ENCODE measurements around the gene ATN1. TPM values are rescaled to one million over a fixed set of nuclear protein-coding genes. Genes with fewer than 3 reads are reported as not detected.

The ATN1 gene
- total and polyA plus RNA-seq, 2 of the 8 experiments (the other 6 are each of a cell fraction or from before 2014, with no cell fraction given), result 20.6 to 73.4 TPM

GRCh38 chr12:6914947-6915788 is 12.6 kb upstream of the ATN1 start:
- peak overlapping the region; percentile 7 for H4K91ac ChIP-seq (replicated peaks; ENCODE audit: insufficient read length, low read length)
- peak overlapping the region; percentile 40 for H3K4ac ChIP-seq (replicated peaks; ENCODE audit: insufficient read length, low read depth, low read length)
- H3K23ac ChIP-seq (ENCODE audit: insufficient read length), result no peak overlapping the region
- no peak overlapping the region for H3K56ac ChIP-seq (replicated peaks; ENCODE audit: insufficient read length, low read depth, low read length)
- H3K27me3 ChIP-seq (replicated peaks in 1 of 4; ENCODE audit: control insufficient read depth in 3 of 4, extremely low read depth in 1 of 4, insufficient read depth in 3 of 4, low read length in 3 of 4), result no peaks in the 10 kb centered on the region
- no peak overlapping the region for H2BK5ac ChIP-seq (ENCODE audit: low read depth, low read length)
- peaks cover 11% of the 10 kb centered on the region; the same call in 1 of the 2 replicates for H3K23me2 ChIP-seq (ENCODE audit: low read depth, low read length)
- peaks cover 0 to 9% of the 10 kb centered on the region in 2 experiments; a peak in 1 of 4 replicates for H3K79me2 ChIP-seq (ENCODE audit: control insufficient read depth in 1 of 2, insufficient read depth in 2 of 2, low read length in 2 of 2)
- peak overlapping the region in 3 of 4 experiments; percentile 39 to 60 (median 43); a peak in 5 of 7 replicates for H3K9ac ChIP-seq (replicated peaks in 1 of 4; ENCODE audit: extremely low read depth in 1 of 4, low read depth in 3 of 4, low read length in 3 of 4)
- peaks cover 4% of the 10 kb centered on the region for H3K79me1 ChIP-seq (ENCODE audit: low read depth, low read length)
- WGBS, 2 experiments (ENCODE audit: extremely low coverage in 1 of 2, insufficient coverage in 1 of 2, insufficient read length in 1 of 2, insufficient replicate concordance in 2 of 2, low coverage in 1 of 2, low lambda C conversion rate in 2 of 2, missing lambda C conversion rate in 1 of 2), result 3% methylated on average over 20 of the region's 29 CpGs; no CpG with 5 or more reads in 1 of the 2 experiments
- peaks cover 0 to 18% (median 9%) of the 10 kb centered on the region in 4 experiments; a peak in 6 of 7 replicates for H3K4me1 ChIP-seq (replicated peaks in 1 of 4; ENCODE audit: control insufficient read depth in 3 of 4, insufficient read depth in 4 of 4, low read length in 3 of 4)
- peak overlapping the region; percentile 67 to 86 (median 78) for H3K4me3 ChIP-seq (ENCODE audit: extremely low read depth in 1 of 4, insufficient read depth in 2 of 4, low read depth in 3 of 4, low read length in 4 of 4)
- POLR2A ChIA-PET (ENCODE audit: partially characterized antibody), result interaction anchor here (0.6 to 39.6 kb wide), 9 partner anchors 9 to 87 kb away, joined by 3 to 1027 read pairs (median 5); partner anchors contain the start of genes ATN1, C12orf57, LRRC23 and P3H3
- peaks cover 10 to 42% (median 26%) of the 10 kb centered on the region in 4 experiments; a peak in 7 of 8 replicates for H3K36me3 ChIP-seq (ENCODE audit: control insufficient read depth in 2 of 4, insufficient read depth in 4 of 4, low read length in 3 of 4)
- peak overlapping the region; percentile 84 to 92 for H3K4me2 ChIP-seq (ENCODE audit: insufficient read depth in 1 of 2, low read depth in 2 of 2, low read length in 2 of 2)
- H3K14ac ChIP-seq (ENCODE audit: insufficient read length), result no peak overlapping the region
- H4K5ac ChIP-seq (ENCODE audit: insufficient read length, low read depth, low read length), result peak overlapping the region; percentile 2
- 0 out of 2 replicates have a peak overlapping the region, but pooled peaks have one; percentile 26 for H3K27ac ChIP-seq (ENCODE audit: low read depth, low read length)
- peak overlapping the region; percentile 87; the same call in 1 of the 2 replicates for H3K18ac ChIP-seq (ENCODE audit: extremely low read depth, low read length)
- H2AFZ ChIP-seq (ENCODE audit: low read length), result no peak overlapping the region
- no peaks in the 10 kb centered on the region for H3K9me3 ChIP-seq (ENCODE audit: insufficient read depth in 2 of 2, low read depth in 1 of 2, low read length in 1 of 2)
- FAIRE-seq (peak; percentile 13), DNase-seq (ENCODE audit: low read depth in 1 of 2, low spot score in 2 of 2) (peak in 1 of 2 experiments; percentile 72)
- H2BK120ac ChIP-seq (replicated peaks; ENCODE audit: low read depth, low read length), result no peak overlapping the region
- H2BK15ac ChIP-seq (ENCODE audit: low read length), result no peak overlapping the region
- CTCF ChIA-PET (ENCODE audit: partially characterized antibody), result interaction anchor here (0.7 to 9.3 kb wide), 7 partner anchors 10 to 54 kb away, joined by 3 to 74 read pairs (median 4); partner anchors contain the start of gene LRRC23
- peak overlapping the region; percentile 54; the same call in 1 of the 2 replicates for H4K8ac ChIP-seq (ENCODE audit: extremely low read depth, insufficient read depth, low read length)
- peaks cover 0 to 2% of the 10 kb centered on the region in 2 experiments for H4K20me1 ChIP-seq (replicated peaks in 1 of 2; ENCODE audit: control insufficient read depth in 1 of 2, insufficient read depth in 2 of 2, low read length in 2 of 2)
- H2BK20ac ChIP-seq (ENCODE audit: low read length), result no peak overlapping the region
- no peak overlapping the region for H2BK12ac ChIP-seq (ENCODE audit: low read depth, low read length)
- H2AK5ac ChIP-seq (ENCODE audit: low read depth, low read length), result no peak overlapping the region
- TF ChIP-seq RNF2 (IDR thresholded peaks at IDR 0.05; ENCODE audit: borderline replicate concordance, low read depth, low read length, missing control alignments, poor library complexity, severe bottlenecking) (no peak), CTBP2 (IDR thresholded peaks at IDR 0.05; ENCODE audit: borderline replicate concordance, insufficient read depth, insufficient read length, low read length) (peak; percentile 78), RBBP5 (IDR thresholded peaks at IDR 0.05; ENCODE audit: borderline replicate concordance, low read depth, low read length) (no peak), YY1 (IDR thresholded peaks at IDR 0.05; ENCODE audit: low read depth, low read length) (peak; percentile 47; the same call in 1 of the 2 replicates), MAX (IDR thresholded peaks at IDR 0.05) (peak; percentile 48), HDAC6 (IDR thresholded peaks at IDR 0.05; ENCODE audit: low read depth, low read length) (no peak), PHF8 (conservative IDR thresholded peaks at IDR 0.05; ENCODE audit: low read depth, low read length) (0 out of 2 replicates have a peak, but pooled peaks have one; percentile 23), SAP30 (IDR thresholded peaks at IDR 0.05; ENCODE audit: insufficient read depth, insufficient replicate concordance, low read length) (peak; percentile 72), SIX5 (IDR thresholded peaks at IDR 0.05; ENCODE audit: low read depth, low read length) (no peak)

Measured in H1 (cell line).